ENCODE results near the gene ALDH1L1.
A peak's percentile ranks its signal among the peaks of the same experiment; 100 is the strongest.

GRCh38 chr3:126197854-126198584 is 17.6 kb upstream of the ALDH1L1 start:
- peak; percentile 61 for TF ChIP-seq GATA2 (IDR thresholded peaks at IDR 0.05; ENCODE audit: low read depth, low read length)
- TF ChIP-seq GATA3 (IDR thresholded peaks at IDR 0.05; ENCODE audit: low read depth, low read length), result no peak; the same call in 1 of the 2 replicates
